HG03280 (cell line): ENCODE results near the gene GNB1L.
"Not testable (repeated sequence)": the region's sequence is repeated elsewhere in the genome, so short reads cannot be mapped to it uniquely, and the experiment has no call there.

Experiments used
- ATAC-seq: cut with Tn5 transposase; IDR thresholded peaks from one replicate; pipeline ENCODE4 v1.9.1; 2021; ENCODE audit warnings: mild to moderate bottlenecking, moderate library complexity; ENCODE audit not compliant: unreplicated experiment

The GNB1L gene

GRCh38 chr22:19846620-19847344, 7.9 kb downstream of the GNB1L start:
- ATAC-seq = no peak

DNA sequence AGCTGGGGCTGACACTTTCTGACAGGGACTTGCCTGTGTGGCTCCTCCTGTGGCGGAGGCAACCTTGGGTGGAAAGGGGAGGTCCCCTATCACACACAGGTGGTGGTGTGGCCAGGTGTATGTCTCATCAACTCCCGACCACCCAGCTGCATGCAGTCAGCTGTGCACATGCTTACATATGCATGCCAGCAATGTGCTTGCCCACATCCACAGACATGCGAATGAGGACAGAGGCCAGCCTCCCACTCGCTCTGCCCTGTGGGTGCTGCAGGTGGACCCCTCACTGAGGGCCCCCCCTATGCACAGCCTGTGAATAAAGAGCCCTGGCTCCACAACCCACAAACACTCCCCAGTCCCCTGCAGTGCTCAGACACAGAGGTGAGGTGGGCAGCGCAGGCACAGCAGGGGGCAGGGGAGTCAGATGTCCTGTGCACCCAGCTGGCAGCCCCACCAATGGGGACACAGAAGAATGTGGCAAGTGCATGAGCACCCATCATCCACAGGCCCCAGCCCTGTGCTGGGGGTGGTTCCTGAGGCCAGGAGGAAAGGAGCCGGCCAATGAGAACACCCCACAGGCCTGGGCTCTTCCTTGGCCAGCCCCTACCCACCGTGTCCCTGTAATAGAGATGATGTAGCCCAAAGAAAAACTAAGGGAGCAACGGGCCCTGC, 9.5 kb downstream of the GNB1L start:
- no peak for ATAC-seq

DNA sequence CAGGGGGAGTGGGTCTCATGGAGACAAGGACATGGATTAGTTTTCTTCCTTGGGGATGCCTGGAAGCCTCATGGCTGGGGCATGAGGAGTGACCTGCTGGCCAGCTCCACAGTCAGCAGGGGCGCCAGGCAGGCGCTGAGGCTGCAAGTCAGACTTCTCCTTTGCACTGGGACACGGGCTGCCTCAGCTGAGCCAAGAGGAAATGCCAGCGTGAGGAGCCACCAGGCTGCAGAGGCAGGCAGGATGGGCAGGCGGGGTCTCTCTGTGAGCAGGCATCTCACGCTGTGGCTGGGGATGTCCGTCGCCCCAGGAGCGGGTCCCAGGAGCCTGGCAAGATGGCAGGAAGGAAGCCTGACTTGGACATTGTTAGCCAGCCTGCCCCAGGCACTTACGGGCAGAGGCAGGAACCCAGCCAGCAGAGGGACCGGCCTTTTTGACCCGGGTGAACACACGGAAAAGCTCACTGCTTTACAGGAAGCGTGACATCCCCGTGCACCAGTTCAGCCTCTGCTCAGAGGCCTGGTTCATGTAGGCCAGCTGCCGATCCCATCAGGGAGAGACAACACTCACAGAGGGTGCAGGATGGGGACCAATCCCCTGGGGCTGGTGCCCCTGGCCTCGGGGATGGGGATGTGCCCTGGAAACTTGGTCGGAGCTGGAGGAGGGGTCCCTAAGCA, 10.2 kb downstream of the GNB1L start:
- ATAC-seq = no peak

DNA sequence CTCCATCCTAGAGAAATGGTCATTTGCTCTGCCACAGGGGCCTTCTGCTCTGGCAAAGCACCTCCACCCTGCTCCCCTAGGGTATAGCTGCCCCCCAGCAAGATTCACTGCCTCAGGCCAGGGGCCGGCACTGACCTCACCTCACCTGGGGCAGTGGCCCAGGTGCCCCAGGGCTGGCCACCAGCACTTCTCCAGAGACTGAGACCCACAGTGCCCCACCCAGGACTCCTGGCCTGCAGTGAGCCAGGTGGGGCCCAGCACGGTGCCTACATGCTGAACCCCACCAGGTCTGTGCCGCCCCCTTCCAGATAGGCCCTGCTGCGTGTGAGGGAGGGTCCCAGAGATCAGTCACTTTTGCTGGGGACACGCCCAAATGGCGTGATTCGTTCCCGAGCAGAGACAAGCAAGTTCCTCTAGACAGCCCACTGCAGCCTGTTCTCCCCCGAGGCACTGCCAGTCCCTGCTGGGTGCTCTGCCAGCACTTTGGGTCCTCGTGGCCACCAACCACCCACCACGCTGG, 10.8 kb downstream of the GNB1L start:
- no peak for ATAC-seq

GRCh38 chr22:19843107-19843856, 11.4 kb downstream of the GNB1L start:
- ATAC-seq = no peak

DNA sequence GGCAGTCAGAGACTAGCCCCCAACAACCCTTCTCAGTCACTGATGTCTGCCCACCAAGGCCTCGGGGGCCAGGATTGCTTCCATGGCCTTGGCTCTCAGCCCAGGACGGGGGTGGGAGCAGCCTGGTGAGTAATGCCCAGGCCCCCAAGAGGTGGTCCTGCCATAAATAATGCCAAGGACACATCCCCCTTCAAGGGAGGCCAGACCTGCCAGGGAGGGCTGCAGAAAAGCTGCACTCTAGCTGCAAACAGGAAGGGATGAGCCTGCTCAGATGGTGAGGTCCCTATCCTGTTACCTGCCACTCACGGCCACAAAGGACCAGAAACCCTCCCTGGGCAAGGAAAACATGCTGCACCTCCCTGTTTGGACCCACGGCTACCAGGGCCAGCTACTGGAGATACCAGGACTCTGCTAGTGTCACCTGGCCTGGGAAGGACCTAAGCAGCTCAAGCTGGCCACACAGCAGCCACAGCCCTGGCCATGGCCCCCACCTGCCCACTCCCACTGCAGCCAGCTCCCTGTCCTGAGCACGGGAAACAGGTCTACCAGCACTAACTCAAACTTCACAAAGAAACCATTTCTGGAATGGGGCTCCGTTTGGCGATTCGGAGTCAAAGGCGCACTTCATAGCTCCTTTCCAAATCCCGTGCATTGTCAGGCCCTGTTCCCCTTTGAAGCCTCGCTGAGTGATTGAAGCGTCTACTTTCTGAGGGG, 12.1 kb downstream of the GNB1L start:
- ATAC-seq = no peak

- no peak for ATAC-seq
Measured at GRCh38 chr22:19841641-19842392, 12.9 kb downstream of the GNB1L start.

- ATAC-seq = no peak
Measured at GRCh38 chr22:19840955-19841640, 13.6 kb downstream of the GNB1L start.

GRCh38 chr22:19840059-19840458, 14.6 kb downstream of the GNB1L start:
- ATAC-seq = no peak

GRCh38 chr22:19837915-19838314, 16.8 kb downstream of the GNB1L start:
- ATAC-seq = no peak

- ATAC-seq = no peak
Measured at GRCh38 chr22:19836512-19836911, 18.2 kb downstream of the GNB1L start.

DNA sequence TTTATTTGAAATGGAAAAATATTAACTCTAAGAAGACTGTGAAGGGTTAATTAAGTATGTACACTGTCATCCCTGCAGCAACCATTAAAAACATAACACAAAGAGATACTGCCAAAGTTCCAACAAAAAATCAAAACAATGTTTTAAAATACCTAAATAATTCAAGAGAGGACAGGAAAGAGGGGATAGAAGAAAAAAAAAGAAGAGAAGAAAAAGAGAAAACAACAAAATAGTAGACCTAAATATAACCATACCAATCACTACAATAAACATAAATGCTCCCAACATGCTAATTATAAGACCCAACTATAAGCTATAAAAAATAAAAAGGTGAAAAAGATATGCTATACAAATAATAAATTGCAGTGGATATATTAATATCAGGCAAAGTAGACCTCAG, 20.1 kb downstream of the GNB1L start:
- ATAC-seq = no peak

- not testable (repeated sequence) for ATAC-seq
Measured at GRCh38 chr22:19833327-19833726, 21.3 kb downstream of the GNB1L start.

GRCh38 chr22:19832476-19833108, 22.1 kb downstream of the GNB1L start:
- ATAC-seq = no peak

- not testable (repeated sequence) for ATAC-seq
Measured at GRCh38 chr22:19831979-19832378, 22.7 kb downstream of the GNB1L start.

DNA sequence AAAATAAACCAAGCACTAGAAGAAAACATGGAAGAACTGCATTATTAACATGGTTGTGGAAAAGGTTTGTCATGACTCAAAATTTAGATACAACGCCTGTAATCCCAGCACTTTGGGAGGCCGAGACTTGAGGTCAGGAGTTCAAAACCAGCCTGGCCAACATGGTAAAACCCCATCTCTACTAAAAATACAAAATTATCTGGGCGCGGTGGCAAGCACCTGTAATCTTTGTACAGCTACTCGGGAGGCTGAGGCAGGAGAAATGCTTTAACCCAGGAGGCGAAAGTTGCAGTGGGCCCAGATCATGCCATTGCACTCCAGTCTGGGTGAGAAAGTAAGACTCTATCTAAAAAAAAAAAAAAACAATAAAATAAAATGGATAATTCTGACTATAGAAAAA, 23.7 kb downstream of the GNB1L start:
- no peak for ATAC-seq

DNA sequence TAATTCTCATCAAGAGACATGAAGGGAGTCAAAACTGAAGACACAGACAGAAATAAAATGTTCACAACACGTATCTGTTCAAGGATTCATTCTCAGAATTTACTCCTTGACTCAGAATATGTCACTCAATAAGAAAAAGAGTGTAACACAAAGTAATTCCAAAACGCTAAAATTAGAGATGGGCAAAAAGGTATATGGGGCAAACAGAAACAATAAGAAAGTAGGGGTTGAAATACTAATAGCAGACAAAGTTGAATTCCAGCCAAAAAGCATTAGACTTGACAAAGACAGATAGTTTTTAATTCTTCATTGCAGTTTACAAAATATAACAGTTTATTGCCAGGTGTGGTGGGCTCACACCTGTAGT, 26.7 kb downstream of the GNB1L start:
- ATAC-seq = no peak

DNA sequence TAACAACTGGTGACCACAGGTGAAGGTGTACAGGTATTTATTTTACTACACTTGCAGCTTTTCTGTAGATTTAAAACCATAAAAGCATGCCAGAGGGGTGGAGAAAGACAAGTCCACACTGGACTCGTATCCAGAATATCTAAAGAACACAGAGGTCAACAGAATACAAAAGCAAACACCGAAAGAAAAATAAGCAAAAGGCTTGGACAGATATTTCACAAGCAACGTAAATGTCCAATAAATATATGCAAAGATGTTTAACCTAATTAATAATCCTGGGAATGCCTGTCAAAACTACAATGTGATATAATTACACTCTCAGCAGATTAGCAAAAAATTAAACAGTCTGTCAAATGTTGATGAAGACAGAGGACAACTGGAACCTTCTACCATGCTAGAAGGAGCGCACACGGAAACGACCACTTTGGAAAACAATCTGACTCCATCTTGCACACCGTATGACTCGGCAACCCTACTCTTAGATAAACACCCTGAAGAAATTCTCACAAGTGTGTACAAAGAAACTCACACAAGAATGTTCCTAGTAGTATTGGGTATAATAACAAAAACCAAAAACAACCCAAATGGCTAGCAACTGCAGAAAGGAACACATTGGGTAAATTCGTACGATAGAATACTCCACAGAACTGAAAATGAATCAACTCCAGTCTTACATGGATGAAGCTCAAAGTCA, 27.2 kb downstream of the GNB1L start:
- ATAC-seq = no peak
